Osteoblast (primary cell): ENCODE measurements around the gene CNIH2. TPM values are rescaled to one million over a fixed set of nuclear protein-coding genes. Genes with fewer than 3 reads are reported as not detected.
A peak's percentile ranks its signal among the peaks of the same experiment; 100 is the strongest.

Source experiments
- DNase-seq: peaks from one replicate; pipeline ENCODE4 v3.0.0; 2011; ENCODE audit warnings: low spot score, mixed read lengths; ENCODE audit not compliant: insufficient read length; ENCODE audit errors: missing footprints
- H2AFZ ChIP-seq: 2 replicates; pipeline ENCODE4 v1.6.0; 2011; ENCODE audit warnings: mild to moderate bottlenecking, low read length
- H3K27ac ChIP-seq: 2 replicates; pipeline ENCODE4 v1.5.1; 2011; ENCODE audit warnings: mild to moderate bottlenecking, low read depth, low read length, moderate library complexity
- H3K27me3 ChIP-seq: 2 replicates; pipeline ENCODE4 v1.6.0; 2012; ENCODE audit warnings: mild to moderate bottlenecking, control low read depth, inconsistent platforms, low read length, moderate library complexity; ENCODE audit not compliant: insufficient read depth
- H3K36me3 ChIP-seq: 2 replicates; pipeline ENCODE4 v1.5.1; 2011; ENCODE audit warnings: mild to moderate bottlenecking, low read length, control low read depth, moderate library complexity; ENCODE audit not compliant: insufficient read depth
- H3K4me1 ChIP-seq: 2 replicates; pipeline ENCODE4 v1.5.1; 2011; ENCODE audit warnings: mild to moderate bottlenecking, low read length, control low read depth, moderate library complexity; ENCODE audit not compliant: insufficient read depth
- H3K4me2 ChIP-seq: 2 replicates; pipeline ENCODE4 v1.6.0; 2011; ENCODE audit warnings: mild to moderate bottlenecking, low read length; ENCODE audit not compliant: insufficient read depth
- H3K4me3 ChIP-seq: fragments of 200-600 bp; sonication (generic); 3 replicates; pipeline ENCODE4 v1.5.1; 2012; ENCODE audit warnings: mild to moderate bottlenecking, low read length, inconsistent platforms; ENCODE audit not compliant: insufficient read depth
- H3K79me2 ChIP-seq: 2 replicates; pipeline ENCODE4 v1.6.0; 2012; ENCODE audit warnings: mild to moderate bottlenecking, low read length, control low read depth, inconsistent platforms; ENCODE audit not compliant: insufficient read depth
- H3K9me3 ChIP-seq: 2 replicates; pipeline ENCODE4 v1.5.1; 2011; ENCODE audit warnings: low read depth, low read length, control low read depth
- H4K20me1 ChIP-seq: 2 replicates; pipeline ENCODE4 v1.6.0; 2012; ENCODE audit warnings: mild to moderate bottlenecking, low read length, control low read depth; ENCODE audit not compliant: insufficient read depth
- CTCF ChIP-seq: IDR thresholded peaks from 2 replicates; pipeline ENCODE4 v1.5.1; 2011; ENCODE audit warnings: mild to moderate bottlenecking, low read depth, low read length, moderate library complexity; ENCODE audit errors: extremely low read depth
- total RNA-seq: library from RNA; depleted of rRNA; stranded (reverse); fragments of >200 nt; gene quantifications from 2 replicates; pipeline ENCODE4 v1.2.3, GENCODE V29; 2012

The CNIH2 gene
- total RNA-seq, 1 donor, result not detected

- peaks cover 30% of the 10 kb centered on the region for H3K36me3 ChIP-seq
- H4K20me1 ChIP-seq, result peaks cover 32% of the 10 kb centered on the region
- H3K79me2 ChIP-seq, result peaks cover 36% of the 10 kb centered on the region
- DNase-seq, result peak; percentile 56
- no peak for TF ChIP-seq CTCF
- H3K4me1 ChIP-seq, result peaks cover 39% of the 10 kb centered on the region
- H3K27ac ChIP-seq, result no peak overlapping the region
- no peak overlapping the region for H3K4me3 ChIP-seq
- no peak overlapping the region for H2AFZ ChIP-seq
- H3K27me3 ChIP-seq, result no peaks in the 10 kb centered on the region
- H3K9me3 ChIP-seq, result no peaks in the 10 kb centered on the region
- no peak overlapping the region for H3K4me2 ChIP-seq
Observed at GRCh38 chr11:66331542-66332370, 53.8 kb downstream of the CNIH2 start.

GRCh38 chr11:66332371-66333219 is 54.6 kb downstream of the CNIH2 start:
- Histone ChIP-seq H3K4me3 (no peak overlapping the region), H3K79me2 (peaks cover 36% of the 10 kb centered on the region), H2AFZ (no peak overlapping the region), H3K4me1 (peaks cover 39% of the 10 kb centered on the region), H3K36me3 (peaks cover 33% of the 10 kb centered on the region), H3K27ac (no peak overlapping the region), H4K20me1 (peaks cover 36% of the 10 kb centered on the region), H3K27me3 (no peaks in the 10 kb centered on the region), H3K9me3 (no peaks in the 10 kb centered on the region), H3K4me2 (no peak overlapping the region)
- TF ChIP-seq CTCF, result no peak
- DNase-seq, result peak; percentile 36

- no peak for DNase-seq
- Histone ChIP-seq H3K27me3 (no peaks in the 10 kb centered on the region), H3K9me3 (no peaks in the 10 kb centered on the region), H3K79me2 (peaks cover 36% of the 10 kb centered on the region), H3K4me1 (peaks cover 37% of the 10 kb centered on the region), H4K20me1 (peaks cover 36% of the 10 kb centered on the region), H3K27ac (no peak overlapping the region), H2AFZ (no peak overlapping the region), H3K4me3 (no peak overlapping the region), H3K36me3 (peaks cover 36% of the 10 kb centered on the region), H3K4me2 (no peak overlapping the region)
- TF ChIP-seq CTCF, result no peak
Observed at GRCh38 chr11:66333220-66333877, 55.4 kb downstream of the CNIH2 start.

Other genes starting within 250 kb of the CNIH2 start
- not detected in 2 replicates for gene GAL3ST3, start 229.0 kb upstream of the CNIH2 start, total RNA-seq
- gene SF3B2, start 225.8 kb upstream of the CNIH2 start, total RNA-seq, result 131 and 164 TPM in 2 replicates
- gene PACS1, start 207.9 kb upstream of the CNIH2 start, total RNA-seq, result 38.0 and 39.8 TPM in 2 replicates
- gene KLC2, start 20.5 kb upstream of the CNIH2 start, total RNA-seq, result 21.7 and 33.9 TPM in 2 replicates
- 75.3 and 75.4 TPM in 2 replicates for gene RAB1B, start 9.5 kb upstream of the CNIH2 start, total RNA-seq
- gene YIF1A, start 11.0 kb downstream of the CNIH2 start, total RNA-seq, result 165 and 182 TPM in 2 replicates
- 0.29 and 0.36 TPM in 2 replicates for gene TMEM151A, start 13.7 kb downstream of the CNIH2 start, total RNA-seq
- 103 and 107 TPM in 2 replicates for gene CD248, start 38.9 kb downstream of the CNIH2 start, total RNA-seq
- gene RIN1, start 58.3 kb downstream of the CNIH2 start, total RNA-seq, result 27.1 and 31.8 TPM in 2 replicates
- gene BRMS1, start 66.9 kb downstream of the CNIH2 start, total RNA-seq, result 43.0 and 43.1 TPM in 2 replicates
- gene B4GAT1, start 69.5 kb downstream of the CNIH2 start, total RNA-seq, result 20.6 and 21.2 TPM in 2 replicates
- gene SLC29A2, start 93.6 kb downstream of the CNIH2 start, total RNA-seq, result under 0.01 and 0.29 TPM in 2 replicates
- 0.36 TPM in 1 of 2 replicates, not detected in the other for gene NPAS4, start 142.9 kb downstream of the CNIH2 start, total RNA-seq
- 31.5 and 33.3 TPM in 2 replicates for gene MRPL11, start 160.7 kb downstream of the CNIH2 start, total RNA-seq
- 18.9 and 19.2 TPM in 2 replicates for gene PELI3, start 188.7 kb downstream of the CNIH2 start, total RNA-seq
- 35.8 and 36.5 TPM in 2 replicates for gene DPP3, start 202.3 kb downstream of the CNIH2 start, total RNA-seq
- 39.2 and 43.8 TPM in 2 replicates for gene BBS1, start 232.5 kb downstream of the CNIH2 start, total RNA-seq